IPS DF 4.7 (cell line): ENCODE measurements around the gene BOLA2B.
"Not testable (repeated sequence)": the region's sequence is repeated elsewhere in the genome, so short reads cannot be mapped to it uniquely, and the experiment has no call there.

Experiments used
- DNase-seq: peaks from one replicate; pipeline ENCODE4 v3.0.0-alpha.2; 2013; ENCODE audit warnings: low spot score; ENCODE audit errors: extremely low read depth

The BOLA2B gene

DNA sequence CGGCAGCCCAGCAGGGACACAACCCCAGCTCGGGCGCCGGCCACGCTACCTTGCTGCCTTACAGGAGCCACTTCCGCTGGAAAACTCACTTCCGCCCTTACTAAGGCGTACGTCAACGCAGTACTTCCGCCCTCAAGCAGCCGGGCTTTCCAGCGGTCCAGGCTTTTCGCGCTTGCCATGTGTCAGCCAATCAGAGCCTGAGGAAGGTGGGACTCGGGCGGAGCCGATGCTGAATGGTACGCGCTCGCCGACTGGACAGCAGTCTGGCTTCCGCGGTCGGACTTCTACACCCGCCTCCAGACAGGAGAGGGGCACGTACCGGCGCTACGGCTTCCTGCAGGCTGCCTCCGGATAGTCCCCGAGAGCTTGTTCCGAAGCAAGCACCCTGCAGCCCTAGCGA is at the start of gene BOLA2B, which contains the start of gene SLX1A:
TSS of gene BOLA2B (minus strand) at position 52 of the 400 bp plus-strand sequence. CDS start 71 bp downstream, outside the sequence.
TSS of gene SLX1A (plus strand) at position 261 of the 400 bp plus-strand sequence. CDS start 210 bp downstream, outside the sequence.
- not testable (repeated sequence) for DNase-seq

- not testable (repeated sequence) for DNase-seq
These were observed 23.6 kb upstream of the BOLA2B start for GRCh38 chr16:30217082-30217481.

DNA sequence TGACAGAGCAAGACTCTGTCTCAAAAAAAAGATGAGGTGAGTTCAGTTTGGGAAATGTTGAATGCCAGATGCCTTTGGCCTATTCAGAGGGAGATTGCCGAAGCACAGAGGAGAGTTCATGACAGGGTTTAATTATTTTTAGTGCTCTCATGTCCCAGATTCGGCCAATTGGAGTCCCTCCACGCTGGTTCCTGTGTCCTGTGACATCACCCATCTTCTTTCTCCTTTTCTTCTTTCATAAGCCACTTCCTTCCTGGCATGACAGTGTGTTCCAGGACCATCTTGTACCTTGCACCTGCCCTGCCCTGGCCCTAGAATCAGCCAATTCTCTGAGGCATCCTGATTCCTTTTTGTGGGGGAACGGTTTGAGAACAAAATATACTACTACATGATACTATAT is 17.9 kb upstream of the BOLA2B start:
- DNase-seq: not testable (repeated sequence)

DNA sequence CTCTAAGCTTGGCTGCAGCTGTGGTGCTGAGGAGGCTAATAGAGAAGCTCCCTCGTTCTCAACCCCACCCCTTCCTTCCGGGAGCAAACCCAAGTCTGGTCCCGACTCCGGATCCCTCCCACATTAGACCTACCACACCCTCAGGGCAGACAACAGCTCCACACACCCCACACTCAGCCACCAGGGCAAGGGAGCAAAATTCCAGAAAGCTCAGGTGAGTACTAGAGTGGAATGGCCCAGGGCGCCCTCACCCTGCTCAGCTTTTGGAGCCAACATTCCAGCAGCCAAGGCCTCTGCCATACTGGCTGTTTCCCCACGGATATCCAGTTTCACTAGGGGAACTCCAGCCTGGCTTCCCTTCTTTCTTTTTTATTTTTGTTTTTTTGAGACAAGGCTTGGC is 15.6 kb upstream of the BOLA2B start:
- DNase-seq: not testable (repeated sequence)

DNA sequence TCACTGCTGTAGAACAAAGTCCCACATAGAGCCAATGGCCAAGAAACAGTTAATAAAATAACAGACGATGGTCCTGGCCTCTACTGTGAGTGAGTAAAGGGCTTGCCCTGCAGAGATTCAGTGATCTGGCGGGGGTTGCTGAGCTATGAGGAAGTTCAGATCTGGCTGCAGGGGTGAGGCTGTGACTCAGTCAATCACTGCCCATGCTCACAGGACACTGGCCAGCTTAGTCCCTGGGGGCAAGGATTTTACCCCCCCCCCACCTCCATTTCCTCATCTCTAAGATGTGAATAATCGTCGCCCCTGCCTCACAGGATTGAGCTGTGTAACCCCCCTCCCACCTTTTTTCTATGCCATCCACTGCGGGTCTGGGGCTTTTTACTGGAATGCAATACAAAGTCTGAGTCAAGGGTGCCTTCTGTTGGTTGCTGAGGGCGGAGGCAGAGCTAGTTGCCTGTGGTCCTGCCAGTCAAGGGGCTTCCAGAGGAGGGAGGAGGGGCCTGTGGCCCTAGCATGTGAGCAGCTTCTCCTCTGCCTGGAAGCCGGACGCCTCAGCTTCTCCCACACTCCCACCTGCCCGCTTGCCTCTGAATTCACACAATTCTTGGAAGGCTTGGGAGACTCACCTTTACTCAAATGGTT is 13.7 kb upstream of the BOLA2B start:
- not testable (repeated sequence) for DNase-seq

DNA sequence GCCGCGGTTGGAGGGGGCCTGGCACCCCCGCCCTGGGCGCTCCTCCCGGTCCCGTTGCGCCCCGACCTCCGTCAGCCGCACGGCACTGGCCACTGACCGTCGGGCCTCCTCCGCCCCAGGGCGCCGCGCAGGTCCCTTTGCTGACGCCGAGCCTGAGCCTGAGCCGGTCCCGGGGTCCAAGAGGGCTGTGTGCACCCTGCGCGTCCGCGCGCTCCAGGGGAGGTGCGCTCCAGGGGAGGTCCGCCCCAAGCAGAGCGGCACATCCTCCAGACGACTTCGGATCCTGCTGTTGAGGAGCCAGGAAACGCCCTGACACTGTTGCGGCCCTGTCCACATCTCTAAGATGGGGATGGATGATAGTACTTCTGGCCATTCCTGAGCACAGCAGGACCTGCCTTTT is 12.8 kb upstream of the BOLA2B start:
- not testable (repeated sequence) for DNase-seq

- DNase-seq: not testable (repeated sequence)
These were observed 12.2 kb upstream of the BOLA2B start for GRCh38 chr16:30205541-30206236.

- DNase-seq: not testable (repeated sequence)
These were observed 6.3 kb upstream of the BOLA2B start for GRCh38 chr16:30199608-30200343.

GRCh38 chr16:30199049-30199448 is 5.6 kb upstream of the BOLA2B start, which contains the start of gene SULT1A3:
Gene SULT1A3 (plus strand): TSS chr16:30199255. CDS start chr16:30200729, 1,474 bp downstream.
- DNase-seq: not testable (repeated sequence)

DNA sequence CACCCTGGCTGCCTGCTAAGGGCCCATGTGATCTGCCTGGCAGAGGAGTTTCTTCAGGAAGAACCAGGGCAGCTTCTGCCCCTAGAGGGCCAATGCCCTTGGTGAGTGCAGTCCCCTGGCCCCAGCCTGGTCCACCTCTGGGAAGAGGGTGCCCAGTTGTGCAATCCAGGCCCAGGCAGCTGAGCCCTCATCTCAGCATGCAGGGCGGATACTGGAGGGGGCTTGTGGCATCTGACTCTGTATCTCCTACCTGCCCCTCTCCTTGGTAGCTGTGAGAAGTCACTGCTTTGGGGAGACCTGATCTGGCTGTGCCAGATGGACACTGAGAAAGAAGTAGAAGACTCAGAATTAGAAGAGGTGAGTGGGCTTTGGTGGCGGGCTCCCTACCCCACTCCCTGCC is 3.5 kb upstream of the BOLA2B start:
- DNase-seq: not testable (repeated sequence)

DNA sequence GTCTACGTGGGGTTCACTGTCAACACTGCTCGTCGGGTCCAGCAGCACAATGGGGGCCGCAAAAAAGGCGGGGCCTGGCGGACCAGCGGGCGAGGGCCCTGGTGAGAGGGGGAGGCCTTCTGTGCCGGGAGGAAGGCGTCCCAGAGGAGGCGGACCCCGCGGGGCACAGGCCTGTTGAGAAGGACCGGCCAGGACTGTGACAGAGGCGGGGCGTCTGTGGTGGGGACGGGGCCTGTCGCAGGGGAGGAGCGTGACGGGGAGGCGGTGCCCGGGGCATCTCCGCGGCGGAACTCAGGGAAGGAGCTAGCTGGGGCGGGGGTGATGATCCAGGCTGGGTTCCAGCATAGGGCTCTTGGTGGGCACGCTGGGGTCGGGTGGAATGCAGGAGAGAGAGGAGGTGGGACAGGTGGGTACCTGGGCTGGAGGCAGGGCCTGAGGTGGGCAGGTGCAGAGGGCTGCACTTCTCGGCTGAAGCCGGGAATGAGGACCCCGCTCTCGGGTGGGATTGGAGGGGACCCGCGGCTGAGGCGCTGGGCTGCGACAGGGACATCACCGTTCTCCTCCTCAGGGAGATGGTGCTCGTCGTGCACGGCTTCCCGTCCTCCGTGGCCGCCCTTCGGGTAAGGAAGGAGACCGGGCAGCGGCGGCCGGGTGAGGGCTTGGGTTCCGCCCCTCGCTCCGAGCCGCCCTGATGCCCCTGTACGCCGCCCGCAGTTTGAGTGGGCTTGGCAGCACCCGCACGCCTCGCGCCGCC is 883 bp upstream of the BOLA2B start:
- not testable (repeated sequence) for DNase-seq

DNA sequence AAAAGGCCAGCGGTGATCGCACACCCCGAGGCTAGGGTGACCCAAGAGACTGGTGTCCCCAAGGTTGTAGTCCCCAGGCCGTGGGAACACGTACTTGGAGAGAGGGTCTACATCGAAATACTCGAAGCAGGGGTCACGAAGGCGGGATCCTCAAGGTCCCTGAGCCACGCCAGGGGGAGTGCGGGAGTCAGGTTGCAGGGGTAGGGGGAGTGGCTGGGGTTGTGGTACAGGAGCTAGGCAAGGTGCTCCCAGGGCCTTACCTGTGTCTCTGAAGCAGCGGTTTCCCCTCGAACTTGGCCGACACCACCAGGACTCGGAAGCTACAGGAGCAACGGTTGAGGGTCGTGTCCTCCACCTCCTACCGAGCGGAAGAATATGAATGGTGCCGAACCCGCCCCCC is 368 bp downstream of the BOLA2B start:
- not testable (repeated sequence) for DNase-seq

DNA sequence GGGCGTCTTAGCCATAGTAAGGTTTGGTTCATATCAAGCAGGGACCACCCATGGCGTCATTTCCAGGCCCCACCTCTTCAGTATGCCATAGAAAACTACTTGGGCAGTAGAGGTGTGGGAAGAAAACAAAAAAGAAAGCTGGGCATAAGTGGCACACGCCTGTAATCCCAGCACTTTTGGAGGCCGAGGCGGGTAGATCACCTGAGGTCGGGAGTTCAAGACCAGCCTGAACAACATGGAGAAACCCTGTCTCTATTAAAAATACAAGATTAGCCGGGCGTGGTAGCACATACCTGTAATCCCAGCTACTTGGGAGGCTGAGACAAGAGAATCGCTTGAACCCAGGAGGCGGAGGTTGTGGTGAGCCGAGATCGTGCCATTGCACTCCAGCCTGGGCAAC is 2.3 kb downstream of the BOLA2B start:
- DNase-seq: not testable (repeated sequence)

GRCh38 chr16:30187971-30188561 is 5.4 kb downstream of the BOLA2B start:
- no peak for DNase-seq

- no peak for DNase-seq
These were observed 6.0 kb downstream of the BOLA2B start for GRCh38 chr16:30187556-30187865.

GRCh38 chr16:30186782-30187555 is 6.5 kb downstream of the BOLA2B start:
- DNase-seq: no peak

DNA sequence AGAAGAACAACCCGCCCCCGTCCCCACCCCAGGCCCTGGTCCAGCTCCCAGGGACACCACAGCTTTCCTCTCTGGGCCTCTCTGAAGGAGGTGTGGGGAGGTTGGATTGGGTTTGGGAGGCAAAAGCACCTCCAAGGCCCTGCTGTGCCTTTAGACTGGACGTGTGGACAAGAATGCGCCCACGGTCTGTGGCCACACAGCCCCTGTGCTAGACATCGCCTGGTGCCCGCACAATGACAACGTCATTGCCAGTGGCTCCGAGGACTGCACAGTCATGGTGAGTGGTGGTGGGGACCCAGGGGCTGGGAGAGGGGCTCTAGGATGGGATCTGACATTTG is 7.1 kb downstream of the BOLA2B start:
- no peak for DNase-seq

GRCh38 chr16:30185683-30186421 is 7.6 kb downstream of the BOLA2B start:
- DNase-seq: no peak

DNA sequence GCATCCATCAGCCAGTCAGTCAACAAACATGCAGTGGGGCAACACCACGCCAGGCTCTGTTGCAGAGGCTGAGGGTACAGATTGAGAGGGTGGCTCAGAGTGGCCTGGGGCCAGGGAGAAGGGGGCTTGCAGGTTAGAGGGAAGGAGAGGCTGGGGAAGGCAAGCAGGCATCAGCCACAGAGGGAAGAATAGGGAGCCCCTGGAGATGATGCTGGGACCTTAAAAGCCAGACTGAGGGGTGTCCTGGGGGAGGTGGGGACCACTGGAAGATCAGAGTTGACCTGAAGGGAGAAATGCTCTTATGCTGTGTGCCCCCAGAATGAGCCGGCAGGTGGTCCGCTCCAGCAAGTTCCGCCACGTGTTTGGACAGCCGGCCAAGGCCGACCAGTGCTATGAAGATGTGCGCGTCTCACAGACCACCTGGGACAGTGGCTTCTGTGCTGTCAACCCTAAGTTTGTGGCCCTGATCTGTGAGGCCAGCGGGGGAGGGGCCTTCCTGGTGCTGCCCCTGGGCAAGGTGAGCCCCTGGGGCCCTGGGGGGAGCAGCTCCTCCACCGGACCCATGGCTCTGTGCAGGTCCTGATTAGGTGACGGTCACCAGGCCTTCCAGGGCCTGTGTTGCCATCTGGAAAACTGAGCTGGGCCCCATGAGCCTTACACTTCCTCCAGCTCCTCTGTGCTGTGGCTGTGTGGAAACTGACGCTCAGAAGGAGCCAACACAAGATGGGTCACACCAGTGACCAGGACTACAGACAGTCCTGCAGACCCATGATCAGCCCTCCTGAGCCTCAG is 8.4 kb downstream of the BOLA2B start:
- no peak for DNase-seq
